ENCODE data around the gene PCBD2. TPM values are rescaled to one million over a fixed set of nuclear protein-coding genes. Genes with fewer than 3 reads are reported as not detected.
A peak's percentile ranks its signal among the peaks of the same experiment; 100 is the strongest.
"Not testable (repeated sequence)": the region's sequence is repeated elsewhere in the genome, so short reads cannot be mapped to it uniquely, and the experiment has no call there.

The PCBD2 gene
- total and polyA plus RNA-seq, 2 donors = 5.9 to 6.8 TPM

DNA sequence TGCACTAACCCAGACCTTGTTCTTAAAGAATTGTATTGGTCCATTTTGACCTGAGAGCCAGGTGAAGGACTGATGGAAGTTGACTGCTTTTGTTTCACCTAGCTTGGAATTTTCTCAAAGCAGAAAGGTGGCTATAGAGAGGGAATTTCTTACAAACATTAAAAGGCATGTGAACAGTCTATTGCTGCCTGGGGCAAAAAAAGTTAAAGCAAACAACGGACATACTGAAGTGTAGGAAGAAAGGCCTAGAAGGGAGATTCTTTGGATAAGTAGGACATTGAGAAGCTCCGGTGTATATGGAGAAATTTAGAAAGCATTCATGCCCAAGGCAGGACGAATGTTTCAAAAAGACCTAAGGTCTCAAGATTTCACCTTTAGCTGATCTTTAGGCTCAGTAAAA is 74.5 kb downstream of the PCBD2 start:
- Histone ChIP-seq H3K27ac (ENCODE audit: low read depth in 1 of 2, low read length in 1 of 2) (no peak overlapping the region), H3K36me3 (ENCODE audit: control insufficient read depth in 2 of 2, insufficient read depth in 2 of 2, low read length in 1 of 2) (no peaks in the 10 kb centered on the region), H3K4me3 (ENCODE audit: low read length in 2 of 2) (no peak overlapping the region), H3K9me3 (ENCODE audit: control insufficient read depth in 2 of 2, insufficient read depth in 1 of 2, low read length in 1 of 2) (peaks cover 0 to 17% of the 10 kb centered on the region in 2 donors), H3K27me3 (ENCODE audit: control insufficient read depth in 2 of 2, insufficient read depth in 1 of 2, low read length in 1 of 2) (no peaks in the 10 kb centered on the region), H3K4me1 (ENCODE audit: control insufficient read depth in 2 of 2, insufficient read depth in 2 of 2, low read length in 2 of 2) (no peaks in the 10 kb centered on the region)
- 97% methylated on average over 3 of the region's 3 CpGs for whole genome bisulfite sequencing
- DNase-seq (ENCODE audit: low read depth in 6 of 9, low spot score in 9 of 9) = no peak

DNA sequence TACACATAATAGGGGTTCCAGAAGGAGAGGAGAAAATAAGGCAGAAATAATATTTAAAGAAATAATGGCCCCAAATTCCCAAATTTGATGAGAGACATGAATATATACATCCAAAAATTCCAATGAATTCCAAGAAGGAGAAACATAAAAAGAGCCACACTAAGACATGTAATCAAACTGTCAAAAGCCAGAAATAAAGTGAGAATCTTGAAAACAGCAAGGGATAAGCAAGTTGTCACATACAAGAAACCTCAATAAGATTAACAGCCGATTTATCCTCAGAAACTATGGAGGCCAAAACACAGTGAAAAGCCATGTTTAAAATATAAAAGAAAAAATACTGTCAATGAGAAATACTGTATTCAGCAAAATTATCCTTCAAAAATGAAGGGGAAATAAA is 77.3 kb downstream of the PCBD2 start:
- no peaks in the 10 kb centered on the region for H3K4me1 ChIP-seq (ENCODE audit: control insufficient read depth in 2 of 2, insufficient read depth in 2 of 2, low read length in 2 of 2)

DNA sequence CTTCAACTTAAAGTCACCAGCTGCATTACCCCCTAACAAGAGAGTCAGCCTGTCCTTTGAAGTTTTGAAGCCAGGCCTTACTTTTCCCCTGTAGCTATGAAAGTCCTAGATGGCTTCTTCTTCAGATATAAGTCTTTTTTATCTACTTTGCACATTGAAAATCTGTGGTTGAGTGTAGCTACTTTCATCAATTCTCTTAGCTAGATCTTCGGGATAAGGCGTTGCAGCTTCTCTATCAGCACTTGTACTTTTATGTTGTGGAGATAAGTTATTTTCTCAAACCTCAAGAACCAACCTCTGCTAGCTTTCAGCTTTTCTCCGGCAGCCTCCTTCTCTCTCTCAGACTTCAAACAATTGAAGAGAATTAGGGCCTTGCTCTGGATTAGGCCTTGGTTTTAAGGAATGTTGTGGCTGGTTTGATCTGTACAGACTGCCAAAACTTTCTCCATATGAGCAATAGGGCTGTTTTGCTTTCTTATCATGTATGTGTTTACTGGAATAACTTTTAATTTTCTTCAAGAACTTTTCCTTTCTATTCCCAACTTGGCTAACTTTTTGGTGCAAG is 84.4 kb downstream of the PCBD2 start:
- peak in 5 of 9 donors; percentile 13 to 59 (median 21) for DNase-seq (ENCODE audit: low read depth in 6 of 9, low spot score in 9 of 9)
- peaks cover 0 to 3% of the 10 kb centered on the region in 2 donors for H3K4me1 ChIP-seq (ENCODE audit: control insufficient read depth in 2 of 2, insufficient read depth in 2 of 2, low read length in 2 of 2)
- H3K9me3 ChIP-seq (ENCODE audit: control insufficient read depth in 2 of 2, insufficient read depth in 1 of 2, low read length in 1 of 2) = no peaks in the 10 kb centered on the region
- no peak overlapping the region for H3K4me3 ChIP-seq (ENCODE audit: low read length in 2 of 2)
- no peaks in the 10 kb centered on the region for H3K27me3 ChIP-seq (ENCODE audit: control insufficient read depth in 2 of 2, insufficient read depth in 1 of 2, low read length in 1 of 2)
- no peak overlapping the region for H3K27ac ChIP-seq (ENCODE audit: low read depth in 1 of 2, low read length in 1 of 2)
- no peaks in the 10 kb centered on the region for H3K36me3 ChIP-seq (ENCODE audit: control insufficient read depth in 2 of 2, insufficient read depth in 2 of 2, low read length in 1 of 2)
- WGBS = 22% methylated on average over 3 of the region's 3 CpGs

More for the DNA sequence above, 77.3 kb downstream of the PCBD2 start:
- no peak for DNase-seq (ENCODE audit: low read depth in 6 of 9, low spot score in 9 of 9)
- no peaks in the 10 kb centered on the region for H3K36me3 ChIP-seq (ENCODE audit: control insufficient read depth in 2 of 2, insufficient read depth in 2 of 2, low read length in 1 of 2)
- peaks cover 0 to 10% of the 10 kb centered on the region in 2 donors for H3K9me3 ChIP-seq (ENCODE audit: control insufficient read depth in 2 of 2, insufficient read depth in 1 of 2, low read length in 1 of 2)
- no peaks in the 10 kb centered on the region for H3K27me3 ChIP-seq (ENCODE audit: control insufficient read depth in 2 of 2, insufficient read depth in 1 of 2, low read length in 1 of 2)
- H3K4me3 ChIP-seq (ENCODE audit: low read length in 2 of 2) = no peak overlapping the region
- H3K27ac ChIP-seq (ENCODE audit: low read depth in 1 of 2, low read length in 1 of 2) = no peak overlapping the region
- WGBS = 99% methylated on average over 1 of the region's 1 CpG

DNA sequence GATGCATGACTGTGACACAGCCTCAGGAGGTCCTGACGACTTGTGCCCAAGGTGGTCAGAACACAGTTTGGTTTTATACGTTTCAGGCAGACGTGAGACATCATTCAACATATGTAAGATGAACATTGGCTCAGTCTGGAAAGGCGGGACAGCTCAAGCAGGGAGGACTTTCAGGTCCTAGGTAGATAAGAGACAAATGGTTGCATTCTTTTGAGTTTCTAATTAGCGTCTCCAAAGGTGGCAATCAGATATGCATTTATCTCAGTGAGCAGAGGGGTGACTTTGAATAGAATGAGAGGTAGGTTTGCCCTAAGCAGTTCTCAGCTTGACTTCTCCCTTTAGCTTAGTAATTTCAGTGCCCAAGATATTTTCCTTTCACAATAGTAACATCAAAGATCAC is 85.3 kb downstream of the PCBD2 start:
- not testable (repeated sequence) for H3K4me3 ChIP-seq (ENCODE audit: low read length in 2 of 2); H3K9me3 ChIP-seq (ENCODE audit: control insufficient read depth in 2 of 2, insufficient read depth in 1 of 2, low read length in 1 of 2); H3K4me1 ChIP-seq (ENCODE audit: control insufficient read depth in 2 of 2, insufficient read depth in 2 of 2, low read length in 2 of 2); H3K27ac ChIP-seq (ENCODE audit: low read depth in 1 of 2, low read length in 1 of 2); H3K27me3 ChIP-seq (ENCODE audit: control insufficient read depth in 2 of 2, insufficient read depth in 1 of 2, low read length in 1 of 2); H3K36me3 ChIP-seq (ENCODE audit: control insufficient read depth in 2 of 2, insufficient read depth in 2 of 2, low read length in 1 of 2); DNase-seq (ENCODE audit: low read depth in 6 of 9, low spot score in 9 of 9)
- WGBS = 91% methylated on average over 5 of the region's 5 CpGs

DNA sequence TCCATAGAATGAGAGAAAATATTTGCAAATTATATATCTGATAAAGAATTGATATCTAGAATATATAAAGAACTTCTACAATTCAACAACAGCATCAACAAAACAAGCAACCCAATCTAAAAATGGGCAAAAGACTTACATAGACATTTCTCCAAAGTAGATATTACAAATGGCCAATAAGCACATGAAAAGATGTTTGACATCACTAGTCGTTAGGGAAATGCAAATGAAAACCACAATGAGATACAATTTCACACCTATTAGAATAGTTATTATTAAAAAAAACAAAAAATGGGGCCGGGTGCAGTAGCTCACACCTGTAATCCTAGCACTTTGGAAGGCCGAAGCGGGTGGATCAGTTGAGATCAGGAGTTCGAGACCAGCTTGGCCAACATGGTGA is 87.2 kb downstream of the PCBD2 start:
- H3K9me3 ChIP-seq (ENCODE audit: control insufficient read depth in 2 of 2, insufficient read depth in 1 of 2, low read length in 1 of 2) = no peaks in the 10 kb centered on the region
- H3K27me3 ChIP-seq (ENCODE audit: control insufficient read depth in 2 of 2, insufficient read depth in 1 of 2, low read length in 1 of 2) = no peaks in the 10 kb centered on the region
- WGBS = 98% methylated on average over 5 of the region's 5 CpGs
- no peak for DNase-seq (ENCODE audit: low read depth in 6 of 9, low spot score in 9 of 9)
- H3K4me1 ChIP-seq (ENCODE audit: control insufficient read depth in 2 of 2, insufficient read depth in 2 of 2, low read length in 2 of 2) = peaks cover 0 to 3% of the 10 kb centered on the region in 2 donors
- no peaks in the 10 kb centered on the region for H3K36me3 ChIP-seq (ENCODE audit: control insufficient read depth in 2 of 2, insufficient read depth in 2 of 2, low read length in 1 of 2)
- no peak overlapping the region for H3K4me3 ChIP-seq (ENCODE audit: low read length in 2 of 2)
- H3K27ac ChIP-seq (ENCODE audit: low read depth in 1 of 2, low read length in 1 of 2) = no peak overlapping the region

DNA sequence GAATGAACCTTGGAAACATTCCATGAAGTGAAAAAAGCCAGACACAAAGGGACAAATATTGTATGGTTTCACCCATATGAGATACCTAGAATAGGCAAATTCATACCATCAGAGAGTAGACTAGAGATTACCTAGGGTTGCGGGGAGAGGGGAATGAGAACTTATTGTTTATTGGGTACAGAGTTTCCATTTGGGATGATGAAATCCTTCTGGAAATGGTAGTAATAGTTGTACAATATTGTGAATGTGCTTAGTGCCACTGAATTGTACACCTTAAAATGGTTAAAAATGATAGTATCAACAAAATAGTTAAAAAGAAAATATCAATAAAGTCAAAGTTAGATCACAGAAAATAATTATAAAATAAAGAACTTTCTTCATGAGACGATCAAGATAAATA is 88.2 kb downstream of the PCBD2 start:
- no peak overlapping the region for H3K4me3 ChIP-seq (ENCODE audit: low read length in 2 of 2)
- no peak for DNase-seq (ENCODE audit: low read depth in 6 of 9, low spot score in 9 of 9)
- H3K27me3 ChIP-seq (ENCODE audit: control insufficient read depth in 2 of 2, insufficient read depth in 1 of 2, low read length in 1 of 2) = no peaks in the 10 kb centered on the region
- H3K4me1 ChIP-seq (ENCODE audit: control insufficient read depth in 2 of 2, insufficient read depth in 2 of 2, low read length in 2 of 2) = peaks cover 0 to 3% of the 10 kb centered on the region in 2 donors
- no peaks in the 10 kb centered on the region for H3K36me3 ChIP-seq (ENCODE audit: control insufficient read depth in 2 of 2, insufficient read depth in 2 of 2, low read length in 1 of 2)
- no peaks in the 10 kb centered on the region for H3K9me3 ChIP-seq (ENCODE audit: control insufficient read depth in 2 of 2, insufficient read depth in 1 of 2, low read length in 1 of 2)
- 94% methylated on average over 2 of the region's 2 CpGs for WGBS
- H3K27ac ChIP-seq (ENCODE audit: low read depth in 1 of 2, low read length in 1 of 2) = no peak overlapping the region

DNA sequence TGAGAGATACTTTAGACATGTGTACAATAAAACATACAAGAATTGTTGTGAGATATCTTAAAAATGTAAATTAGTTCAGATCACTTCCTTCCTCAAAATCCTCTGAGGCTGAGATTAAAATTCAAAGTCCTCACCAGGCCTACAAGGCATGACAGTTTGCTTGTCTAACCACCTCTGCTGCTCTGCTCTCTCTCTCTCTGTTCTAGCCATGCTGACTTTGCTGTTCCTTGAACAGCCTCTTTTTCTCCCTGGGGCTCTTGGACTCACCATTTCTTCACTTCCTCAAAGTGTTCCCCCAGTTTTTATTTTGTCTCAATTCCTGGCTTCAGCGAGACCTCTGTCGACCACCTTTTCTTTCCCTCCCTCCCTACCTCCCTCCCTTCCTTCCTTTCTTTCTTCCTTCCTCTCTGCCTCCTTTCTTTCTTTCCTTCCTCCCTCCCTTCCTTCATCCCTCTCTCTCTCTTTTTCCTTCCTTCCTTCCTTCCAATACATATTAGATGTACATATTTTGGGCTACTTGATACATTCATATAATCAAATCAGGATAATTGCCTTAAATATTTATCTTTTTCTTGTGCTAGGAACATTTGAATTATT is 89.7 kb downstream of the PCBD2 start:
- H3K27me3 ChIP-seq (ENCODE audit: control insufficient read depth in 2 of 2, insufficient read depth in 1 of 2, low read length in 1 of 2) = no peaks in the 10 kb centered on the region
- no peak for DNase-seq (ENCODE audit: low read depth in 6 of 9, low spot score in 9 of 9)
- no peak overlapping the region for H3K4me3 ChIP-seq (ENCODE audit: low read length in 2 of 2)
- H3K27ac ChIP-seq (ENCODE audit: low read depth in 1 of 2, low read length in 1 of 2) = no peak overlapping the region
- 43% methylated on average over 2 of the region's 2 CpGs for WGBS
- no peaks in the 10 kb centered on the region for H3K9me3 ChIP-seq (ENCODE audit: control insufficient read depth in 2 of 2, insufficient read depth in 1 of 2, low read length in 1 of 2)
- H3K36me3 ChIP-seq (ENCODE audit: control insufficient read depth in 2 of 2, insufficient read depth in 2 of 2, low read length in 1 of 2) = no peaks in the 10 kb centered on the region
- H3K4me1 ChIP-seq (ENCODE audit: control insufficient read depth in 2 of 2, insufficient read depth in 2 of 2, low read length in 2 of 2) = no peaks in the 10 kb centered on the region

DNA sequence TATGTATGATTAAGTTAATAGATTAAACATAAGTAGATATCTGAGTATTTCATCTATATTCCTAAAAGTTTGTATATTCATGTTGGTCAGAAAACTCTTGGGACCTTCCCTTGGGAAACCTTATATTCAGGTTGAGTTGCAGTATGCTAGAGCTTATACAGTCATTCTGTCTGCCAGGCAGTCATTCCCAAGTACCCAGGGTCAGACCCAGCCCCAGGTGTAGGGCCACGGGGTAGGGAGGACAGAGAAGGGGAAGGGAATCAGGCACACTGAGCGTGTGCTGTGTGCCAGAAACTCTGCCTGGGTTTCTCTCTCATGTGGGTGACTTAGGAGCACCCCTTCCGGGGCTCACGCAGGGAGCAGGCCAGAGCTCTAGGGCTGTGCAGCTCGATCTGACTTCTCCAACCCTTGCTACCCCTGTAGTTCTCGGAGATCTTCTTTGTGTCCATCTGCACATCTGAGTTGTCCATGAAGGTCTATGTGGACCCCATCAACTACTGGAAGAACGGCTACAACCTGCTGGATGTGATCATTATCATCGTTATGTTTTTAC is 91.0 kb downstream of the PCBD2 start:
- Histone ChIP-seq H3K9me3 (ENCODE audit: control insufficient read depth in 2 of 2, insufficient read depth in 1 of 2, low read length in 1 of 2) (no peaks in the 10 kb centered on the region), H3K4me3 (ENCODE audit: low read length in 2 of 2) (no peak overlapping the region), H3K4me1 (ENCODE audit: control insufficient read depth in 2 of 2, insufficient read depth in 2 of 2, low read length in 2 of 2) (no peaks in the 10 kb centered on the region), H3K36me3 (ENCODE audit: control insufficient read depth in 2 of 2, insufficient read depth in 2 of 2, low read length in 1 of 2) (no peaks in the 10 kb centered on the region), H3K27ac (ENCODE audit: low read depth in 1 of 2, low read length in 1 of 2) (no peak overlapping the region), H3K27me3 (ENCODE audit: control insufficient read depth in 2 of 2, insufficient read depth in 1 of 2, low read length in 1 of 2) (no peaks in the 10 kb centered on the region)
- no peak for DNase-seq (ENCODE audit: low read depth in 6 of 9, low spot score in 9 of 9)
- 96% methylated on average over 8 of the region's 8 CpGs for WGBS

DNA sequence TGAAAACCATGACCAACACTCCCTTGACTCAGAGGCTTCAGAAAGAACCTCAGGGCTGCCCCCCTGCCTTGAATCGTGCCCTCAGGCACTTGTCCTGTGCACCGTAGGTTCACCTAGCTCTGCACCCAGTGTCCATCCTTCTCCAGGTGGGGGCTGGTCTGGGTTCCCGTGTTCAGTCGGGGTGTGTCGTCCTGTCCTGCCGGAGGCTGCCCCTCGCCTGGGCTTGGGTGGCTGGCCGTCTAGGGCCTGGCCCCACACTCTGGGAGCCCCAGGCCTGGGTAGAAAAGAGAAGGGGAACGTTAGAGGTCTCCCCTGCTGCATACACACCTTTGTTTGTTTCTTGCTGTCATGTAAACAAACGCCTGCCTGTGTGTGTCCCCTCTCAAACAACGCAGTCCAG is 92.1 kb downstream of the PCBD2 start:
- H3K9me3 ChIP-seq (ENCODE audit: control insufficient read depth in 2 of 2, insufficient read depth in 1 of 2, low read length in 1 of 2) = no peaks in the 10 kb centered on the region
- no peaks in the 10 kb centered on the region for H3K36me3 ChIP-seq (ENCODE audit: control insufficient read depth in 2 of 2, insufficient read depth in 2 of 2, low read length in 1 of 2)
- H3K4me3 ChIP-seq (ENCODE audit: low read length in 2 of 2) = no peak overlapping the region
- DNase-seq (ENCODE audit: low read depth in 6 of 9, low spot score in 9 of 9) = no peak
- no peaks in the 10 kb centered on the region for H3K27me3 ChIP-seq (ENCODE audit: control insufficient read depth in 2 of 2, insufficient read depth in 1 of 2, low read length in 1 of 2)
- no peak overlapping the region for H3K27ac ChIP-seq (ENCODE audit: low read depth in 1 of 2, low read length in 1 of 2)
- H3K4me1 ChIP-seq (ENCODE audit: control insufficient read depth in 2 of 2, insufficient read depth in 2 of 2, low read length in 2 of 2) = no peaks in the 10 kb centered on the region
- 94% methylated on average over 11 of the region's 11 CpGs for WGBS
